Measurements from ENCODE around the gene F11. TPM values are rescaled to one million over a fixed set of nuclear protein-coding genes. Genes with fewer than 3 reads are reported as not detected.
"Not testable (repeated sequence)": the region's sequence is repeated elsewhere in the genome, so short reads cannot be mapped to it uniquely, and the experiment has no call there.

Gene F11
- total RNA-seq, 4 donors from 2014 or later = not detected

- DNase-seq = no peak
- WGBS, 2 donors = 75 to 84% methylated on average over 4 of the region's 4 CpGs
- Histone ChIP-seq H3K4me1 (no peaks in the 10 kb centered on the region), H3K9me3 (no peaks in the 10 kb centered on the region), H3K4me3 (no peak overlapping the region), H3K27me3 (no peaks in the 10 kb centered on the region), H3K36me3 (no peaks in the 10 kb centered on the region), H3K27ac (no peak overlapping the region)
- intact Hi-C loops (cut with DNase I) = no loop called here
- no peak for TF ChIP-seq POLR2A (IDR thresholded peaks at IDR 0.05)
- no peak for TF ChIP-seq CTCF (IDR thresholded peaks at IDR 0.05)
Observed at GRCh38 chr4:186236126-186236525, 29.9 kb upstream of the F11 start.

- 72 to 85% methylated on average over 5 to 7 of the region's 7 CpGs for WGBS, 2 donors
- no peak for TF ChIP-seq CTCF (IDR thresholded peaks at IDR 0.05)
- TF ChIP-seq POLR2A (IDR thresholded peaks at IDR 0.05) = no peak
- Histone ChIP-seq H3K27ac (no peak overlapping the region), H3K4me3 (no peak overlapping the region), H3K36me3 (no peaks in the 10 kb centered on the region), H3K9me3 (no peaks in the 10 kb centered on the region), H3K27me3 (no peaks in the 10 kb centered on the region), H3K4me1 (no peaks in the 10 kb centered on the region)
- intact Hi-C loops (cut with DNase I) = no loop called here
- DNase-seq = no peak
Observed at GRCh38 chr4:186240452-186240847, 25.5 kb upstream of the F11 start.

GRCh38 chr4:186240848-186241491 lies 25.0 kb upstream of the F11 start:
- DNase-seq = no peak
- Histone ChIP-seq H3K36me3 (no peaks in the 10 kb centered on the region), H3K4me3 (no peak overlapping the region), H3K4me1 (no peaks in the 10 kb centered on the region), H3K27ac (no peak overlapping the region), H3K27me3 (no peaks in the 10 kb centered on the region), H3K9me3 (no peaks in the 10 kb centered on the region)
- TF ChIP-seq CTCF (IDR thresholded peaks at IDR 0.05) = no peak
- TF ChIP-seq POLR2A (IDR thresholded peaks at IDR 0.05) = no peak
- WGBS, 2 donors = 51 to 82% methylated on average over 4 to 6 of the region's 7 CpGs
- intact Hi-C loops (cut with DNase I) = no loop called here

GRCh38 chr4:186241616-186242015 lies 24.4 kb upstream of the F11 start:
- no peak overlapping the region for H3K27ac ChIP-seq
- H3K27me3 ChIP-seq = no peaks in the 10 kb centered on the region
- 69 to 82% methylated on average over 4 of the region's 4 CpGs for WGBS, 2 donors
- TF ChIP-seq CTCF (IDR thresholded peaks at IDR 0.05) (no peak), POLR2A (IDR thresholded peaks at IDR 0.05) (no peak)
- H3K4me1 ChIP-seq = no peaks in the 10 kb centered on the region
- no peaks in the 10 kb centered on the region for H3K9me3 ChIP-seq
- DNase-seq = no peak
- intact Hi-C loops (cut with DNase I) = no loop called here
- H3K36me3 ChIP-seq = no peaks in the 10 kb centered on the region
- no peak overlapping the region for H3K4me3 ChIP-seq

GRCh38 chr4:186242031-186242430 lies 24.0 kb upstream of the F11 start:
- H3K4me3 ChIP-seq; intact Hi-C loops (cut with DNase I): not testable (repeated sequence)
- 66 to 79% methylated on average over 9 of the region's 10 CpGs for WGBS, 2 donors

GRCh38 chr4:186243331-186243730 lies 22.7 kb upstream of the F11 start:
- Histone ChIP-seq H3K27me3 (no peaks in the 10 kb centered on the region), H3K9me3 (no peaks in the 10 kb centered on the region), H3K4me3 (no peak overlapping the region), H3K4me1 (no peaks in the 10 kb centered on the region), H3K36me3 (no peaks in the 10 kb centered on the region), H3K27ac (no peak overlapping the region)
- 61 to 81% methylated on average over 2 of the region's 2 CpGs for WGBS, 2 donors
- no peak for DNase-seq
- no peak for TF ChIP-seq CTCF (IDR thresholded peaks at IDR 0.05)
- TF ChIP-seq POLR2A (IDR thresholded peaks at IDR 0.05) = no peak
- intact Hi-C loops (cut with DNase I) = no loop called here

More at GRCh38 chr4:186242031-186242430, 24.0 kb upstream of the F11 start:
- H3K27me3 ChIP-seq, H3K36me3 ChIP-seq, DNase-seq, H3K4me1 ChIP-seq, H3K9me3 ChIP-seq, H3K27ac ChIP-seq: not testable (repeated sequence)

Measured in esophagus squamous epithelium (tissue), 5 donors.